HG03565 (cell line): ENCODE results near the gene STX10.
"Not testable (repeated sequence)": the region's sequence is repeated elsewhere in the genome, so short reads cannot be mapped to it uniquely, and the experiment has no call there.

Source experiments
- ATAC-seq: cut with Tn5 transposase; IDR thresholded peaks from one replicate; pipeline ENCODE4 v1.9.1; 2021; ENCODE audit warnings: mild to moderate bottlenecking, moderate library complexity; ENCODE audit not compliant: unreplicated experiment

Gene STX10, protein sequence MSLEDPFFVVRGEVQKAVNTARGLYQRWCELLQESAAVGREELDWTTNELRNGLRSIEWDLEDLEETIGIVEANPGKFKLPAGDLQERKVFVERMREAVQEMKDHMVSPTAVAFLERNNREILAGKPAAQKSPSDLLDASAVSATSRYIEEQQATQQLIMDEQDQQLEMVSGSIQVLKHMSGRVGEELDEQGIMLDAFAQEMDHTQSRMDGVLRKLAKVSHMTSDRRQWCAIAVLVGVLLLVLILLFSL

GRCh38 chr19:13150187-13150930, at the start of gene STX10, which contains the start of gene IER2:
Gene STX10 (minus strand): TSS chr19:13150375. CDS start chr19:13150173, 202 bp downstream.
Gene IER2 (plus strand): TSS chr19:13150411. CDS start chr19:13153187, 2,776 bp downstream.
- ATAC-seq, result peak; percentile 25

DNA sequence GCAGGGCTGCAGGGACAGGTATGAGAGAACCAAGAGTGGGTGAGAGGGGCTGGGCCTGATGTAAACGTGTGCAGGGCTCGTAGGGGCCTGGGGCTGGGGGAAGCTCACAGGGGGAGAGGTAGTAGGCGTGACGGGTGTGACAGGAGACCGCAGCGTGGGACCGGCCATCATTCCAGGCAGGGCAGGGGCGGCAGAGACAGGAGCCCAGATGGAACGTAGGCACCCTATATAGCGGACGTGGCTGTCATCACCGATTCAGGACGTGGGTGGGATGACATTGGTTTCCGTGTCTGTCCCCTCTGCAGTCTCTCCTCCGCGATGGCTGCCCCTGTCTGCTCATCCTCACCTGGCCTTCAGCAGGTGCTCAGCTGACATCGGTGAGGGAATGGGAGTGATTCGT, 48.5 kb upstream of the STX10 start:
- ATAC-seq, result no peak

- no peak for ATAC-seq
Observed at GRCh38 chr19:13195678-13196077, 45.5 kb upstream of the STX10 start.

GRCh38 chr19:13190781-13191540, 40.8 kb upstream of the STX10 start:
- ATAC-seq, result no peak

- ATAC-seq, result no peak
Observed at GRCh38 chr19:13189600-13189999, 39.4 kb upstream of the STX10 start.

GRCh38 chr19:13187419-13187818, 37.2 kb upstream of the STX10 start:
- no peak for ATAC-seq

DNA sequence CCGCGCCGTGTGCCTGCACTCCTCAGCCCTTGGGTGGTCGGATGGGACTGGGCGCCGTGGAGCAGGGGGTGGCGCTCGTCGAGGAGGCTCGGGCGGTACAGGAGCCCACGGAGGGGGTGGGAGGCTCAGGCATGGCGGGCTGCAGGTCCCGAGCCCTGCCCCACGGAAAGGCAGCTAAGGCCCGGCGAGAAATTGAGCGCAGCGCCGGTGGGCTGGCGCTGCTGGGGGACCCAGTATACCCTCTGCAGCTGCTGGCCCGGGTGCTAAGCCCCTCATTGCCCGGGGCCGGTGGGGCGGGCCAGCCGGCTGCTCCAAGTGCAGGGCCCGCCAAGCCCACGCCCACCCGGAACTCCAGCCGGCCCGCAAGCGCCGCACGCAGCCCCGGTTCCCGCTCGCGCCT, 36.5 kb upstream of the STX10 start:
- ATAC-seq, result not testable (repeated sequence)

DNA sequence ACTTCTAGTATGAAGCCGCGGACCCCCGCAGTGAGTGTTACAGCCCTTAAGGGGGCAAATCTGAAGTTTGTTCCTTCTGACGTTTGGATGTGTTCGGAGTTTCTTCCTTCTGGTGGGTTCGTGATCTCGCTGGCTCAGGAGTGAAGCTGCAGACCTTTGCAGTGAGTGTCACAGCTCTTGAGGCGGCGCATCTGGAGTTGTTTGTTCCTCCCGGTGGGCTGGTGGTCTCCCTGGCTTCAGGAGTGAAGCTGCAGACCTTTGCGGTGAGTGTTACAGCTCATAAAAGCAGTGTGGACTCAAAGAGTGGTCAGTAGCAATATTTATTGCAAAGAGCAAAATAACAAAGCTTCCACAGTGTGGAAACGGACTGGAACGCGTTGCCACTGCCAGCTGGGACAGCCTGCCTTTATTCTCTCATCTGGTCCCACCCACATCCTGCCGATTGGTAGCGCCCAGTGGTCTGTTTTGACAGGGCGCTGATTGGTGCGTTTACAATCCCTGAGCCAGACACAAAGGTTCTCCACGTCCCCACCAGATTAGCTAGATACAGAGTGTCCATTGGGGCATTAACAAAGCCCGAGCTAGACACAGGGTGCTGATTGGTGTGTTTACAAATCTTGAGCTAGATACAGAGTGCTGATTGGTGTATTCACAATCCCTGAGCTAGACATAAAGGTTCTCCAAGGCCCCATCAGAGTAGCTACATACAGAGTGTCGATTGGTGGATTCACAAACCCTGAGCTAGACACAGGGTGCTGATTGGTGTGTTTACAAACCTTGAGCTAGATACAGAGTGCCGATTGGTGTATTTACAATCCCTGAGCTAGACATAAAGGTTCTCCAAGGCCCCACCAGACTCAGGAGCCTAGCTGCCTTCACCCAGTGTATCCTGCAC, 35.8 kb upstream of the STX10 start:
- ATAC-seq, result not testable (repeated sequence)

GRCh38 chr19:13184926-13185325, 34.8 kb upstream of the STX10 start:
- not testable (repeated sequence) for ATAC-seq

GRCh38 chr19:13181747-13182388, 31.7 kb upstream of the STX10 start:
- no peak for ATAC-seq

GRCh38 chr19:13178291-13178690, 28.1 kb upstream of the STX10 start:
- ATAC-seq, result not testable (repeated sequence)

DNA sequence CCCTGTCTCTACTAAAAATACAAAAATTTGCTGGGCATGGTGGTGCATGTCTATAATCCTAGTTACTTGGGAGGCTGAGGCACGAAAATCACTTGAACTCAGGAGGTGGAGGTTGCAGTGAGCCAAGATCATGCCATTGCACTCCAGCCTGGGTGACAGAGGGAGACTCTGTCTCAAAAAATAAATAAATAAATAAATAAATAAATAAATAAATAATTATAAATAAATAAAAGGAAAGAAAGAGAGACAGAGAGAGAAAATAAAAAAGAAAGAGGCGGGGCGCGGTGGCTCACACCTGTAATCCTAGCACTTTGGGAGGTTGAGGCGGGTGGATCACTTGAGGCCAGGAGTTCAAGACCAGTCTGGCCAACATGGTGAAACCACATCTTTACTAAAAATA, 27.4 kb upstream of the STX10 start:
- not testable (repeated sequence) for ATAC-seq

- ATAC-seq, result no peak
Observed at GRCh38 chr19:13176345-13176744, 26.2 kb upstream of the STX10 start.

GRCh38 chr19:13173139-13173737, 23.1 kb upstream of the STX10 start:
- ATAC-seq, result no peak

- no peak for ATAC-seq
Observed at GRCh38 chr19:13172346-13173138, 22.4 kb upstream of the STX10 start.

- ATAC-seq, result no peak
Observed at GRCh38 chr19:13171146-13171545, 21.0 kb upstream of the STX10 start.

DNA sequence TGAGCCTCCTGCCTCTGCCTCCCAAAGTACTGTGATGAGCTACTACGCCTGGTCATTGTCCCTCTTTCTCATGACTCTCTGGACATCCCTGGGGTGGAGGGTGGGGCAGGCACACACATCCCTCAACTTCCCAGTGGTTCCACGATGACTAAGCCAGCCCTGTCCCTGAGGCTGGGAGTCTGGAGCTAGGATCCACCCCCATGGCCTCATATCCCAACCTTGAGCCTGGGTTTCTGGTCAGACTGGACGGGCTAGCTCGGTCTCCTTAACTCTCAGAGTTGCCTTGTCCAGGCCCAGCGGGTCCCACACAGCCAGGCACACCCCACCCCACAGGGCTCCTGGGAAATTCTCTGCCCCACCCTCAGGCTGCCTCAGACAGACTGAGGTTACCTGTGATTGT, 19.6 kb upstream of the STX10 start:
- ATAC-seq, result no peak

DNA sequence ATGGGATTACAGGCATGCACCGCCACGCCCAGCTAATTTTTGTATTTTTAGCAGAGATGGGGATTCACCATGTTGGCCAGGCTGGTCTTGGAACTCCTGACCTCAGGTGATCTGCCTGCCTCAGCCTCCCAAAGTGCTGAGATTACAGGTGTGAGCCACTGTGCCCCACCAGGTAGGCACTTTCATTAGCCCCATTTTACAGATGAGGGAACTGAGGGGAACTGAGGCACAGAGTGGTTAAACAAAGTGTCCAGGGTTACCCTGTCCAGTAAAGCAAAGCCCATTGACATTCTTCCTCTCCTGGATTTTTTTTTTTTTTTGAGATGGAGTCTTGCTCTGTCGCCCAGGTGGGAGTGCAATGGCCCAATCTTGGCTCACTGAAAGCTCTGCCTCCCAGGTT, 16.0 kb upstream of the STX10 start:
- ATAC-seq, result not testable (repeated sequence)
